Measurements from ENCODE around the gene NEAT1. TPM values are rescaled to one million over a fixed set of nuclear protein-coding genes. Genes with fewer than 3 reads are reported as not detected.

The NEAT1 gene
- total and polyA plus RNA-seq, 2 of the 8 experiments (the other 6 are each of a cell fraction or from before 2014, with no cell fraction given) = 2.4 to 10.7 TPM

DNA sequence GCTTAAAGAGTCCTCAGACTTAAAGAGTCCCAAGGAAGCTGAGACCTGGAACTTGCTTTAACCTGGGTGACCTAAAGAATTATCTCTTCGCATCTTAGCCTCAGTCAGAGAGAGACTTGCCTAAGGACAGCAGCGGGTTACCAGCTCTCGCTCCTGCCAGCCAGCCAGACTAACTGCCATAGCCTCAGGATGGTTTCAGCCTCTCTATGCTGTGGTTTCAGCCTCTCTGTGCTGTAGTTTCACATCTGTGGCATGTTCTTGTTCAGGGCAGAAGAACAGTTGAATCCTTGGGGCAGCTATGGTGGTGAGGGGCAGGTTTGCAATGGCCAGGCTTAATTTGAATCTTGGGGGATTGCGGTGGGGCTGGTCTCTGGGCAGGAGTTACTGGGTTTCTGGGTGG lies 33.9 kb upstream of the NEAT1 start (continued):
- no peak for TF ChIP-seq CTBP2 (IDR thresholded peaks at IDR 0.05; ENCODE audit: borderline replicate concordance, insufficient read depth, insufficient read length, low read length)
- no peak for TF ChIP-seq SUZ12 (IDR thresholded peaks at IDR 0.05; ENCODE audit: low read length)
- TF ChIP-seq TEAD4 (IDR thresholded peaks at IDR 0.05; ENCODE audit: low read depth, low read length) = no peak
- TF ChIP-seq SIRT6 (IDR thresholded peaks at IDR 0.05; ENCODE audit: low read length) = no peak
- TF ChIP-seq SP1 (IDR thresholded peaks at IDR 0.05; ENCODE audit: low read depth, low read length) = no peak
- no peak for TF ChIP-seq CEBPB (IDR thresholded peaks at IDR 0.05; ENCODE audit: low read depth, low read length)

Data from H1 (cell line).